HG03045 (cell line): ENCODE results near the gene IKBKG.
"Not testable (repeated sequence)": the region's sequence is repeated elsewhere in the genome, so short reads cannot be mapped to it uniquely, and the experiment has no call there.

ENCODE experiments used
- ATAC-seq: cut with Tn5 transposase; IDR thresholded peaks from one replicate; pipeline ENCODE4 v1.9.1; 2021; ENCODE audit warnings: mild to moderate bottlenecking, moderate library complexity; ENCODE audit not compliant: unreplicated experiment

The IKBKG gene

DNA sequence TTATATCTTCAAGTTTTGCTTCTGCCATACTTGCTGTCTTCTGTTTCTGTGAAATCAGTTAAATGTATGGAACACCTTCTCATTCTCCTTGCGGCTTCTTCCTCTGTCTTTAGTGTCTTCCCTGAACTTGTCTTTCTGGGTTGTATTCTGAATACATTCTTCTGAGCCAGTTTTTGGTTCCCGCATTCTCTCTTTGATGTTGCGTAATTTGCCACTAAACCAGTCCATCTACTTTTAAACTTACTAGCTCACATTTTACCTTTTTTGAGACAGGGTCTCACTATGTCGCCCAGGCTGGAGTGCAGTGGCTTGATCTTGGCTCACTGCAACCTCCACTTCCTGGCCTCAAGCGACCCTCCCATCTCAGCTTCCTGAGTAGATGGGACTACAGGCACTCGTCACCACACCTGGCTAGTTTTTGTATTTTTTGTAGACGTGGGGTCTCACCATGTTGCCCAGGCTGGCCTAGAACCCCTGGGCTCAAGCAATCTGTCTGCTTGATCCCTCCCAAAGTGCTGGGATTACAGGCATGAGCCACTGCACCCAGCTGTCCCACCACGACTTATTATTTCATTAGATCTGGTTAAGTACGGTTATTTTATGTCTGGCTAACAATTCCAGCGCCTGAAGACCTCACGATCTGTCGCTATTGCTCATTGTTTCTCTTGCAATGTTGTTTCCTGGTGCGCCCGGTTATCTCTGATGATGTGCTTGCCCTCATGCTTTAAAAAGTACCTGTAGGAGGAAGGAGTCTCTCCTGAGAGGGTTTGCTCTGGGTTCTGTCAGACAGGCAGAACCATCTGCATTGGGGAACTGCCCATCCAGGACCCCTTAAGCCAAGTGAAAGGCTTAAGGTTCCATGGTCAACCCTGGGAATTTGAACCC lies 21.6 kb upstream of the IKBKG start:
- ATAC-seq = no peak

GRCh38 chrX:154526901-154527675 lies 20.3 kb upstream of the IKBKG start:
- ATAC-seq = peak; percentile 75

DNA sequence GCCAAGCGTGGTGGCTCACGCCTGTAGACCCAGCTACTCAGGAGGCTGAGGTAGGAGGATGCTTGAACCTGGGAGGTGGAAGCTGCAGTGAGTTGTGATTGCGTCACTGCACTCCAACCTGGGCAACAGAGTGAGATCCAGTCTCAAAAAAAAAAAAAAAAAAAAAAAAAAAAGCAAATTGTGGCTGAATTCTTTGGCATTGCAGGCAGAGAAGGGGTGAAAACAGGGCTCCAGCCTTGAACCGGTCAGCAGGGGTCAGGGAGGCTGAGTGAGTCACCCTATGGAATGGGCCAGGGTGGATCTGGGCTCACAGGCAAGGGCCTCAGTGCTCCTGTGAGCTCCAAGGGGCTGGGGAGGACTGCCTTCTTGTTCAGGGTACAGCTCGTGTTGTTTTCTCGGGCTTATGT lies 18.2 kb upstream of the IKBKG start:
- no peak for ATAC-seq

- ATAC-seq = no peak
These were observed 17.1 kb upstream of the IKBKG start for GRCh38 chrX:154530286-154530685.

DNA sequence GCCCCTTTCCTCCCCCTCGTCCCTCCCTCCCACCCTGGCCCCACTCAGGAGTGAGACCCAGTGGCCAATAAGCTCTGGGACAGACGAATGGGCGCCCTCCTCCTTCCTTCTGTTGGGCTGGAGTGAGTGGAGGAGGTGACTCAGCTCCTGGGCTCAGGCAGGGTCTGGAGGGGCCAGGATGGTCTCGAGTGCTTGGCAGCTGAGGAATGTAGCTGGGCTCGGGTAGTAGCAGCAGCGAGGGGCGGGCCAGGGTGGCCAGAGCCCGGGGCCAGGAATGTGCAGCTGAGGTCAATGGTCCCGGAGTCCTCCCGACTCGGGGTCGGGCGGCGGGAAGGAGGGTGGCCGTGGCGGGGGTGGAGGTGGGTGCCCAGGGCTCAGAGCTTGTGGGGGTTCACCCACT lies 15.8 kb upstream of the IKBKG start:
- no peak for ATAC-seq

- no peak for ATAC-seq
These were observed 14.7 kb upstream of the IKBKG start for GRCh38 chrX:154532690-154533089.

GRCh38 chrX:154534526-154535322 lies 12.7 kb upstream of the IKBKG start:
- peak; percentile 88 for ATAC-seq

GRCh38 chrX:154535892-154536291 lies 11.5 kb upstream of the IKBKG start:
- ATAC-seq = no peak

GRCh38 chrX:154539077-154539476 lies 8.3 kb upstream of the IKBKG start:
- no peak for ATAC-seq

DNA sequence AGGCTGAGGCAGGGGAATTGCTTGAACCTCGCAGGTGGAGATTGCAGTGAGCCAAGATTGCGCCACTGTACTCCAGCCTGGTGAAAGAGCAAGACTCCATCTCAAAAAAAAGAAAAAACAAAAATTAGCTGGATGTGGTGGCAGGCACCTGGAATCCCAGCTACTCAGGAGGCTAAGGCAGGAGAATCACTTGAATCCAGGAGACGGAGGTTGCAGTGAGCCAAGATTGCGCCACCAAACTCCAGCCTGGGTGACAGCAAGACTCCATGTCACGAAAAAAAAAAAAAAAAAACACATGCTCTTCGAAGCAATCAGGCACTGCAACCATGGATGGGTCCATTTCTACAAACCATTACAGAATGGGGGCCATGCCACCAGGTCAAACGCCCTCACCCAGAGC lies 7.1 kb upstream of the IKBKG start:
- not testable (repeated sequence) for ATAC-seq

- no peak for ATAC-seq
These were observed 6.4 kb upstream of the IKBKG start for GRCh38 chrX:154540897-154541535.

- no peak for ATAC-seq
These were observed 5.9 kb upstream of the IKBKG start for GRCh38 chrX:154541589-154541895.

DNA sequence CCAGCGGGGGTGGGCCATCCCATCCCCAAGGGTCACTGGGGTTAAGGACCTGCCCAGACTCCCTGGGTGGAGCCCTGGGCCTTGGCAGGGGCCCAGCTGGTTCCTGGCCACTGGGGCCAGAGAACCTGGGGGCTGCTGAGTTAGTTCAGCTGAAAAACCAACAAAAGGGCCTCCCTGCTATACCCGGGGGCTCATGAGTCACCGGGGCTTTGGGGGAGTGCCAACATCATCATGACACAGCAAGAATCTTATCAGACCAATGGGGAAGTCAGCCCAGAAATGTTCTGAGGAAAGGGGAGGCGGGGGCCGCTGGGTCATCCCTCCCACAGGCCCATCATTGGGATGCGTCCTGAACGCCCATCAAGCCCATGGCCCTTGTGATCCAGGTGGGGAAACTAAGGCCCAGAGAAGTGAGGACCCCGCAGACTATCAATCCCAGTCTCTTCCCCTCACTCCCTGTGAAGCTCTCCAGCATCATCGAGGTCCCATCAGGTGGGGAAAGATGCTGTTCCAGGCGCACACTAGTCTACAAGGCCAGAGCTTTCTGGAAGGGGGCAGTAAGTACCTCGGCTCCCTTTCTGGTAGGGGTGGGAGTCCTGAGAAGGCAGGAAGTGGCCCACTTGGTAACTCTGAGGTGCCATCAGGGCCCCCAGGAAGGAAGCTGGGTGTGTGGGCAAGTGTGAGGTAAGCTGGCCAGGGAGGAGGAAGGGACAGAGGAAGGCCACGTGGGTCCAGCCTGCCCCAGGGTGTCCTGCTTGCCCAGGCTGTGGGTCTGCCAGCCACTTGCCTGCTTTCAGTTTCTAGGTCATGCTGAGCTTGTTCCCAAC lies 5.3 kb upstream of the IKBKG start:
- no peak for ATAC-seq

DNA sequence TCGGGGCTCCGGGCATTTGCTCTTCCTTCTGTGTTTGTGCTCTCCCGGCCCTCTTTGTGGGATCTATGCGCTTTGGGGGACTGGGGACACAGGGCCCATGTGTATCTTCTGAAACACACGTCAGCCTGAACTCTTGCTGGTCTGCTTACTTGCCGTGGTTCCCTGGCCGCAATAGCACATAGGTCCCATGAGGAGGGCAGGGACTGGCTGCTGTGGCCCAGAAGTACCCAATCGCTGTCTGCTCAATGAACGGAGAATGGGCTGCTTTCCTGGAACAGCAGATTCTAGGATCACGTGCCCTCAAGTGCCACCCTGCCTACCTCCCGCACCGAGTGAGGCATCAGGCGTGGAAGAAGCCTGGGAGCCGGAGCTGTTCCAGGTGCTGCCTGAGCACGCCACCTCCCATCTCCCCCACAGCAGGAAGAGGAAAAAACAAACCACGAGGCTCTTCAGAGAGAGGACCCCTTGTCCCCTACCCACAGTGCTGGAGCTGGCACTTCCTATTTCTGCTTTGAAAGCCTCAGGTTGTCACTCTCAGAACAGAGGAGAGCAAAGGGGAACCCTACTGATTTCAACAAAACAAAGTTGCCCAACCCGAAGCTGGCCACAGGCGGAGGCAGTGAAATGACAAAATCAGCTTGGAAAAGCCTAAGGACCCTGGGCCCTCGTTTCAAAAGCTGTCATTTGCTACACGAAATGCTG lies 4.5 kb upstream of the IKBKG start:
- ATAC-seq = no peak

DNA sequence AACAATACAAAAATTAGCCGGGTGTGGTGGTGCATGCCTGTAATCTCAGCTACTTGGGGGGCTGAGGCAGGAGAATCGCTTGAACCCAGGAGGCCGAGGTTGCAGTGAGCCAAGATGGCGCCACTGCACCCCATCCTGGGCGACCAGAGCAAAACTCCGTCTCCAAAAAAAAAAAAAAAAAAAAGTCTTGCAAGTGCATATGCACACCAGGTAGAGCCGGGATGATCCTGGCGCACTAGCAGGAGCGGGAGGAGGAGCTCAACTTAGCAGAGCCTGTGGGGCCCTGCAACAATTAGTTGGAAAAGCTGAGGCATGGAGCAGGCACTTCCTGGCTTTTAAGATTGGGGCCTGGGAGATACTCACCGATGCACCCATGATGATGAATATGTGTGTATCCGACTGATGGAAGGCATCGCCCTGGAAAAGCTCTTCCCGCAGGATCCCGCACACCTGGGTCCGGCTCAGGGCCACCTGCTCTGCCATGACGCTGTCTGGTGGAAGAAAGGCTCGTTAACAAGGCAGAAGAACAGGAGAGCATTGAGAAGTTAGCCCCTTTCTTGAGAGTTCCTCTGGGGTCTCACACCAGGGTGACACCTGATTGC lies 1.6 kb upstream of the IKBKG start:
- no peak for ATAC-seq

DNA sequence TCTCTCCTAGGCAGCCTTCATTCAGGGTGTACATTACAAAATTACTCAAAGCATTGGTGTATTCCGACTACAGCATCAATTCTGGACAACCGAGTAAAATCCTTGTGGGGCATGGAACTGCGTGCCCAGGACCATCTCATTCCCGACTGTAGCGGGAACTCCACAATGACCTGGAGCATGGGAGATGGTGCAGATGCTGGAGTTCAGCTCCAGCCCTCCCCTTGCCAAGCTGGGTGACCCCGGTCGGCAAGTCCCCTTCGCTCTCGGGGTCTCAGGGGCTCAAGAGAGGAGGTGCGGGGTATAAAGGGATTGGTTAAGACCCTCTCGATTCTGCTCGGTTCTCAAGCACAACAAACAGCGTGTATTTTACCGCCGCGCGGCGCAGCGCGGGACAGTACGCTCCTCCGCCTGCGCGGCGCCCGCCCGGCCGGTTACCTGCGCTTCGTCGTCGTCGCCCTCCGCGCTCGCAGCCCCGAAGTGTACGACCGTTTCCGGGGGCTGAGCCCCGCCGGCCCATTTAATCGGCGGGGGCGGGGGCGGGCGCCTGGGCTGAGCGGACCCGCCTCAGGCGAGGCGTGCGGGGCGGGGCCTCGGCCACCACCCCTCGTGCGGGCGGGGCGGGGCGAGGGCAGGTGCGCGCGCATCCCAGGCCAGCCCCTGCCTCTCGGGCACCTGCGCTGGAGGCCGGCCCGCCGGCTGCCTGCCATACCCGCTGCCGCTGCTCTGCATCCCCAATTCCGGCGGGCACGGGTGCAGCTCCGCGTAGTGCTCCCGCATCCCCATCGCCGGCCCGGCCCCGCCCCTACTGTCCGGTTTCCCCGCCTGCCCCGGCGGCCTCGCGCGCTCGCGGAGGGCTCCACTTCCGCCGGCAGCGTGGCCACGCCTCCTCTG lies 821 bp upstream of the IKBKG start, which contains the start of gene G6PD:
Gene G6PD, minus strand, starts transcription at position 493 of the 891 bp plus-strand sequence. CDS start 691 bp downstream, outside the sequence.
- peak; percentile 63 for ATAC-seq

GRCh38 chrX:154548028-154548316 lies 552 bp downstream of the IKBKG start:
- ATAC-seq = no peak

GRCh38 chrX:154549766-154550165 lies 2.3 kb downstream of the IKBKG start:
- ATAC-seq = no peak
